ENCODE data around the gene UMODL1. TPM values are rescaled to one million over a fixed set of nuclear protein-coding genes. Genes with fewer than 3 reads are reported as not detected.
A peak's percentile ranks its signal among the peaks of the same experiment; 100 is the strongest.

Gene UMODL1
- total RNA-seq, 2 experiments from 2014 or later = 7.4 to 12.3 TPM

DNA sequence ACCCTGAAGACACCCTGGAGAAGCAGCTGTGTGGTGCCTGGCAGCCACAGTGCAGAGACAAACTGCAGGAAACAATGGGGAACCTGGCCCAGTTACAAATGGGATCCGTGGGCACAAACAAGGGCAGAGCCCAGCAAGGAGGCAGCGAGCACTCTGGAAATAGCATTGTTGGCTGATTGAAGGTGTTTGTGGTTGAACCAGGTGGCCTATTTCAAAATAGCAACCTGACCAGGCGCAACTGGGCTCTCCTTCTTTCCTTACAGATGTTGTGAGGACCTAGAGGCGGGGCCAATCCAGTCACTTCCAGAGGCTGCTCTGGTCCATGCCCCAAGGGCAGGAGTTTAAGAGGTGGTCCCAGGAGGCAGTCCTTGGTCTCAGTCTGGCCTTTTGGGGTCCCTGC, 39.3 kb upstream of the UMODL1 start:
- CTCF ChIA-PET (ENCODE audit: unreplicated experiment) = no interaction called here
- Histone ChIP-seq H2AFZ (ENCODE audit: low read length) (peak overlapping the region; percentile 70), H3K36me3 (ENCODE audit: insufficient read depth, low read length) (no peaks in the 10 kb centered on the region), H3K4me1 (ENCODE audit: insufficient read depth, low read length, poor library complexity, severe bottlenecking) (peaks cover 60% of the 10 kb centered on the region), H4K20me1 (ENCODE audit: insufficient read depth, low read length) (no peaks in the 10 kb centered on the region), H3K4me2 (ENCODE audit: low read length) (peak overlapping the region; percentile 52), H3K79me2 (ENCODE audit: insufficient read depth, low read depth, low read length) (no peaks in the 10 kb centered on the region), H3K9me3 (ENCODE audit: low read length) (no peaks in the 10 kb centered on the region), H3K4me3 (ENCODE audit: low read depth, low read length, poor library complexity, severe bottlenecking) (peak overlapping the region; percentile 7), H3K27ac (ENCODE audit: low read depth, low read length, poor library complexity, severe bottlenecking) (peak overlapping the region; percentile 42), H3K9me2 (ENCODE audit: insufficient read depth, low read length) (no peaks in the 10 kb centered on the region)
- intact Hi-C loops (cut with micrococcal nuclease; ENCODE audit: unreplicated experiment) = loop anchor here (1.0 kb wide), 1 partner anchor 22 kb away; the partner anchor contains the start of gene ZBTB21
- no peak for TF ChIP-seq CTCF (conservative IDR thresholded peaks at IDR 0.05; ENCODE audit: low read length)
- no peak for TF ChIP-seq EZH2phosphoT487 (IDR thresholded peaks at IDR 0.05; ENCODE audit: borderline replicate concordance, low read depth, low read length)
- POLR2A ChIA-PET = interaction anchor here (1.3 to 1.6 kb wide), 4 partner anchors 8 to 20 kb away, joined by 4 to 5 read pairs (median 4); no protein-coding TSS in a partner anchor
- DNase-seq (ENCODE audit: low spot score) = peak; percentile 65
- no TSS peak for BruUV-seq (replicated peaks)

DNA sequence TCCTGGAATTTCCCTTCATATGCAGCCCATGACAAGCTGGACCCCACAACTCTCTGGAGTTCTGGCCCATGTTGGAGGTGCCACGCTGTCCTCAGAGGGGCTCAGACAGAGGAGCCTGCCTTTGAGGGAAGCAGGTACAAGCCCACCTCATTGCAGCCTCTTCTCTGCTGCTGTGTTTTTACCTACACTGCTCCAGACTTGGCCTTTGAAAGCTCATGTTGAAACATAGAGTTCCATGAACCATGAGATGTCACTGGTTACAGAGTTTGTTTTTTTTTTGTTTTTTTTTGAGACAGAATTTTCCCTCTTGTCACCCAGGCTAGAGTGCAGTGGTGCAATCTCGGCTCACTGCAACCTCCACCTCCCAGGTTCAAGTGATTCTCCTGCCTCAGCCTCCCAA, 38.9 kb upstream of the UMODL1 start:
- TF ChIP-seq CTCF (conservative IDR thresholded peaks at IDR 0.05; ENCODE audit: low read length) (no peak), EZH2phosphoT487 (IDR thresholded peaks at IDR 0.05; ENCODE audit: borderline replicate concordance, low read depth, low read length) (no peak)
- peaks cover 58% of the 10 kb centered on the region for H3K4me1 ChIP-seq (ENCODE audit: insufficient read depth, low read length, poor library complexity, severe bottlenecking)
- H3K9me3 ChIP-seq (ENCODE audit: low read length) = no peaks in the 10 kb centered on the region
- peak overlapping the region; percentile 52 for H3K4me2 ChIP-seq (ENCODE audit: low read length)
- intact Hi-C loops (cut with micrococcal nuclease; ENCODE audit: unreplicated experiment) = no loop called here
- H3K79me2 ChIP-seq (ENCODE audit: insufficient read depth, low read depth, low read length) = no peaks in the 10 kb centered on the region
- H3K9me2 ChIP-seq (ENCODE audit: insufficient read depth, low read length) = no peaks in the 10 kb centered on the region
- ChIA-PET POLR2A (interaction anchor here (1.3 to 1.6 kb wide), 2 partner anchors 9 to 19 kb away, joined by 4 to 5 read pairs; no protein-coding TSS in a partner anchor), CTCF (ENCODE audit: unreplicated experiment) (no interaction called here)
- no peaks in the 10 kb centered on the region for H3K36me3 ChIP-seq (ENCODE audit: insufficient read depth, low read length)
- H2AFZ ChIP-seq (ENCODE audit: low read length) = peak overlapping the region; percentile 70; the same call in 1 of the 2 replicates
- H3K4me3 ChIP-seq (ENCODE audit: low read depth, low read length, poor library complexity, severe bottlenecking) = peak overlapping the region; percentile 7
- BruUV-seq (replicated peaks) = no TSS peak
- DNase-seq (ENCODE audit: low spot score) = no peak
- peak overlapping the region; percentile 42 for H3K27ac ChIP-seq (ENCODE audit: low read depth, low read length, poor library complexity, severe bottlenecking)
- no peaks in the 10 kb centered on the region for H4K20me1 ChIP-seq (ENCODE audit: insufficient read depth, low read length)

DNA sequence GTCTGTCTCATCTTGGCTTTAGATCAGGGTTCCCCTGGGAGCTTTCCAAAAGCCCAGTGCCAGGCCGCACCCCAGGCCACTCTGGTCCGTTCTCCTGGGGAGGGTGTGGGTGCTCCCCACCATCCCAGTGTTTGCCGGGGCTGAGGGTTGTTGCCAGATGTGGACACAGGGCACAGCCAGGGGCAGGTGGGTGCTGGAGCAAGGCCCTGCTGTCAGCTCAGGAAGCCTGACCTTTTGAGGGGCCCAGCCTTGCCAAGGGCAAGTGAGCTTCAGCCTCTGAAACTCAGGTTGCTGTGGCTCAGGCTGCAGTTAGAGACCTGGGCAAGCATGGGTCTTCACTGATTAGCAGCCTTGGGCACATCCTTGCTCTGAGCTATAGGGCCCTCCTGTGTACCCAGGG, 38.1 kb upstream of the UMODL1 start:
- CTCF ChIA-PET (ENCODE audit: unreplicated experiment) = no interaction called here
- peak; percentile 34 for DNase-seq (ENCODE audit: low spot score)
- Histone ChIP-seq H2AFZ (ENCODE audit: low read length) (no peak overlapping the region), H3K79me2 (ENCODE audit: insufficient read depth, low read depth, low read length) (no peaks in the 10 kb centered on the region), H3K36me3 (ENCODE audit: insufficient read depth, low read length) (no peaks in the 10 kb centered on the region), H4K20me1 (ENCODE audit: insufficient read depth, low read length) (no peaks in the 10 kb centered on the region), H3K9me2 (ENCODE audit: insufficient read depth, low read length) (no peaks in the 10 kb centered on the region), H3K4me3 (ENCODE audit: low read depth, low read length, poor library complexity, severe bottlenecking) (no peak overlapping the region), H3K9me3 (ENCODE audit: low read length) (no peaks in the 10 kb centered on the region), H3K4me2 (ENCODE audit: low read length) (no peak overlapping the region), H3K4me1 (ENCODE audit: insufficient read depth, low read length, poor library complexity, severe bottlenecking) (peaks cover 51% of the 10 kb centered on the region), H3K27ac (ENCODE audit: low read depth, low read length, poor library complexity, severe bottlenecking) (no peak overlapping the region)
- TF ChIP-seq CTCF (conservative IDR thresholded peaks at IDR 0.05; ENCODE audit: low read length) (no peak), EZH2phosphoT487 (IDR thresholded peaks at IDR 0.05; ENCODE audit: borderline replicate concordance, low read depth, low read length) (no peak)
- POLR2A ChIA-PET = interaction anchor here (0.6 to 1.6 kb wide), 2 partner anchors 20 to 85 kb away, joined by 3 to 4 read pairs; no protein-coding TSS in a partner anchor
- intact Hi-C loops (cut with micrococcal nuclease; ENCODE audit: unreplicated experiment) = no loop called here
- no TSS peak for BruUV-seq (replicated peaks)

Measured in OCI-LY7 (cell line).